ENCODE results near the gene SPPL2B.

SPPL2B gene

GRCh38 chr19:2324220-2324948, 4.1 kb upstream of the SPPL2B start:
- DNase-seq (ENCODE audit: low spot score): no peak

- no peak for DNase-seq (ENCODE audit: low spot score)
Observed at GRCh38 chr19:2325281-2326046, 3.0 kb upstream of the SPPL2B start.

GRCh38 chr19:2326699-2327360, 1.7 kb upstream of the SPPL2B start:
- no peak for DNase-seq (ENCODE audit: low spot score)

- DNase-seq (ENCODE audit: low spot score): no peak
Observed at GRCh38 chr19:2327773-2328400, 597 bp upstream of the SPPL2B start.

GRCh38 chr19:2329149-2329478, 630 bp downstream of the SPPL2B start:
- DNase-seq (ENCODE audit: low spot score): no peak

GRCh38 chr19:2329501-2329916, 1.0 kb downstream of the SPPL2B start:
- no peak for DNase-seq (ENCODE audit: low spot score)

- no peak for DNase-seq (ENCODE audit: low spot score)
Observed at GRCh38 chr19:2330255-2330631, 1.8 kb downstream of the SPPL2B start.

GRCh38 chr19:2330632-2331284, 2.3 kb downstream of the SPPL2B start:
- no peak for DNase-seq (ENCODE audit: low spot score)

GRCh38 chr19:2331601-2332246, 3.2 kb downstream of the SPPL2B start:
- no peak for DNase-seq (ENCODE audit: low spot score)

GRCh38 chr19:2332341-2333026, 4.0 kb downstream of the SPPL2B start:
- DNase-seq (ENCODE audit: low spot score): peak; percentile 84

GRCh38 chr19:2333027-2333806, 4.7 kb downstream of the SPPL2B start:
- DNase-seq (ENCODE audit: low spot score): no peak

- no peak for DNase-seq (ENCODE audit: low spot score)
Observed at GRCh38 chr19:2333807-2334211, 5.3 kb downstream of the SPPL2B start.

- DNase-seq (ENCODE audit: low spot score): no peak
Observed at GRCh38 chr19:2334426-2334825, 5.9 kb downstream of the SPPL2B start.

- DNase-seq (ENCODE audit: low spot score): no peak
Observed at GRCh38 chr19:2334986-2335846, 6.7 kb downstream of the SPPL2B start.

- no peak for DNase-seq (ENCODE audit: low spot score)
Observed at GRCh38 chr19:2335848-2336247, 7.4 kb downstream of the SPPL2B start.

- DNase-seq (ENCODE audit: low spot score): no peak
Observed at GRCh38 chr19:2336528-2337328, 8.2 kb downstream of the SPPL2B start.

- peak; percentile 69 for DNase-seq (ENCODE audit: low spot score)
Observed at GRCh38 chr19:2337329-2337707, 8.8 kb downstream of the SPPL2B start.

GRCh38 chr19:2338055-2338615, 9.7 kb downstream of the SPPL2B start:
- DNase-seq (ENCODE audit: low spot score): no peak
